Measurements from ENCODE around the gene TMEM175. TPM values are rescaled to one million over a fixed set of nuclear protein-coding genes. Genes with fewer than 3 reads are reported as not detected.

TMEM175 gene
- total and polyA plus RNA-seq, 2 of the 8 experiments (the other 6 are each of a cell fraction or from before 2014, with no cell fraction given), result 4.9 to 20.7 TPM

GRCh38 chr4:986879-987623, 54.8 kb downstream of the TMEM175 start, which contains the start of gene IDUA:
Gene IDUA, plus strand, starts transcription at chr4:987044. Its CDS starts 41 bp downstream, at chr4:987085.
- Histone ChIP-seq H3K79me1 (ENCODE audit: low read depth, low read length) (no peaks in the 10 kb centered on the region), H3K27me3 (replicated peaks in 1 of 4; ENCODE audit: control insufficient read depth in 3 of 4, extremely low read depth in 1 of 4, insufficient read depth in 3 of 4, low read length in 3 of 4) (peaks cover 0 to 21% (median 14%) of the 10 kb centered on the region in 4 experiments; a peak in 6 of 7 replicates), H3K9ac (replicated peaks in 1 of 4; ENCODE audit: extremely low read depth in 1 of 4, low read depth in 3 of 4, low read length in 3 of 4) (peak within 1 kb of the TSS in 2 of 4 experiments; percentile 15 to 25; a peak in 2 of 7 replicates), H3K23me2 (ENCODE audit: low read depth, low read length) (peaks cover 5% of the 10 kb centered on the region; the same call in 1 of the 2 replicates), H3K79me2 (ENCODE audit: control insufficient read depth in 1 of 2, insufficient read depth in 2 of 2, low read length in 2 of 2) (no peaks in the 10 kb centered on the region), H2BK12ac (ENCODE audit: low read depth, low read length) (peak within 1 kb of the TSS; percentile 77; the same call in 1 of the 2 replicates), H3K4me2 (ENCODE audit: insufficient read depth in 1 of 2, low read depth in 2 of 2, low read length in 2 of 2) (peak within 1 kb of the TSS; percentile 75 to 98), H2AFZ (ENCODE audit: low read length) (peak within 1 kb of the TSS; percentile 94), H3K36me3 (ENCODE audit: control insufficient read depth in 2 of 4, insufficient read depth in 4 of 4, low read length in 3 of 4) (no peaks in the 10 kb centered on the region; a peak in 1 of 8 replicates), H3K56ac (replicated peaks; ENCODE audit: insufficient read length, low read depth, low read length) (no peak within 1 kb of the TSS), H4K5ac (ENCODE audit: insufficient read length, low read depth, low read length) (peak within 1 kb of the TSS; percentile 12), H3K14ac (ENCODE audit: insufficient read length) (no peak within 1 kb of the TSS), H2AK5ac (ENCODE audit: low read depth, low read length) (0 out of 2 replicates have a peak within 1 kb of the TSS, but pooled peaks have one; percentile 6), H2BK15ac (ENCODE audit: low read length) (no peak within 1 kb of the TSS), H4K8ac (ENCODE audit: extremely low read depth, insufficient read depth, low read length) (peak within 1 kb of the TSS; percentile 69), H3K4ac (replicated peaks; ENCODE audit: insufficient read length, low read depth, low read length) (no peak within 1 kb of the TSS), H3K9me3 (ENCODE audit: insufficient read depth in 2 of 2, low read depth in 1 of 2, low read length in 1 of 2) (no peaks in the 10 kb centered on the region), H2BK20ac (ENCODE audit: low read length) (no peak within 1 kb of the TSS), H3K18ac (ENCODE audit: extremely low read depth, low read length) (peak within 1 kb of the TSS; percentile 13), H3K27ac (ENCODE audit: low read depth, low read length) (no peak within 1 kb of the TSS), H3K23ac (ENCODE audit: insufficient read length) (no peak within 1 kb of the TSS), H4K20me1 (replicated peaks in 1 of 2; ENCODE audit: control insufficient read depth in 1 of 2, insufficient read depth in 2 of 2, low read length in 2 of 2) (peaks cover 2 to 6% of the 10 kb centered on the region in 2 experiments), H3K4me3 (ENCODE audit: extremely low read depth in 1 of 4, insufficient read depth in 2 of 4, low read depth in 3 of 4, low read length in 4 of 4) (peak within 1 kb of the TSS; percentile 50 to 66 (median 64)), H3K4me1 (replicated peaks in 1 of 4; ENCODE audit: control insufficient read depth in 3 of 4, insufficient read depth in 4 of 4, low read length in 3 of 4) (peaks cover 0 to 3% (median 1%) of the 10 kb centered on the region in 4 experiments; a peak in 4 of 7 replicates), H4K91ac (replicated peaks; ENCODE audit: insufficient read length, low read length) (no peak within 1 kb of the TSS), H2BK120ac (replicated peaks; ENCODE audit: low read depth, low read length) (no peak within 1 kb of the TSS), H2BK5ac (ENCODE audit: low read depth, low read length) (0 out of 2 replicates have a peak within 1 kb of the TSS, but pooled peaks have one; percentile 13)
- 9% methylated on average over 43 of the region's 69 CpGs; no CpG with 5 or more reads in 1 of the 2 experiments for WGBS, 2 experiments (ENCODE audit: extremely low coverage in 1 of 2, insufficient coverage in 1 of 2, insufficient read length in 1 of 2, insufficient replicate concordance in 2 of 2, low coverage in 1 of 2, low lambda C conversion rate in 2 of 2, missing lambda C conversion rate in 1 of 2)
- CTCF ChIA-PET (ENCODE audit: partially characterized antibody), result interaction anchor here (1.0 to 1.6 kb wide), 8 partner anchors 8 to 90 kb away, joined by 3 to 5 read pairs (median 4); no protein-coding TSS in a partner anchor
- DNase-seq (ENCODE audit: low read depth in 1 of 2, low spot score in 2 of 2), result peak in 1 of 2 experiments; percentile 79
- POLR2A ChIA-PET (ENCODE audit: partially characterized antibody), result interaction anchor here (0.7 to 0.9 kb wide), 2 partner anchors 46 to 59 kb away, joined by 3 read pairs; no protein-coding TSS in a partner anchor
- no peak for FAIRE-seq
- TF ChIP-seq GTF2F1 (IDR thresholded peaks at IDR 0.05; ENCODE audit: borderline replicate concordance, low read depth, low read length), result no peak
- peak; percentile 73; the same call in 1 of the 2 replicates for TF ChIP-seq BACH1 (IDR thresholded peaks at IDR 0.05; ENCODE audit: low read length)
- no peak for TF ChIP-seq POLR2A (IDR thresholded peaks at IDR 0.05; ENCODE audit: control extremely low read depth in 1 of 2, low read depth in 2 of 2, low read length in 2 of 2)
- no peak for TF ChIP-seq SP4 (IDR thresholded peaks at IDR 0.05; ENCODE audit: low read length)
- no peak for TF ChIP-seq SRF (IDR thresholded peaks at IDR 0.05; ENCODE audit: low read depth, low read length)
- TF ChIP-seq NRF1 (IDR thresholded peaks at IDR 0.05; ENCODE audit: low read depth, low read length), result no peak
- peak in 2 of 3 experiments; percentile 22 to 25; a peak in 3 of 4 replicates for TF ChIP-seq CTCF (IDR thresholded peaks at IDR 0.05; ENCODE audit: control extremely low read depth in 1 of 3, insufficient read depth in 1 of 3, low read depth in 1 of 3, low read length in 3 of 3)
- TF ChIP-seq CREB1 (IDR thresholded peaks at IDR 0.05), result no peak
- TF ChIP-seq GABPA (IDR thresholded peaks at IDR 0.05; ENCODE audit: borderline replicate concordance, insufficient read depth, low read length), result 0 out of 2 replicates have a peak, but pooled peaks have one; percentile 52
